ENCODE results near the gene RFX3.
"Not testable (repeated sequence)": the region's sequence is repeated elsewhere in the genome, so short reads cannot be mapped to it uniquely, and the experiment has no call there.

The RFX3 gene

DNA sequence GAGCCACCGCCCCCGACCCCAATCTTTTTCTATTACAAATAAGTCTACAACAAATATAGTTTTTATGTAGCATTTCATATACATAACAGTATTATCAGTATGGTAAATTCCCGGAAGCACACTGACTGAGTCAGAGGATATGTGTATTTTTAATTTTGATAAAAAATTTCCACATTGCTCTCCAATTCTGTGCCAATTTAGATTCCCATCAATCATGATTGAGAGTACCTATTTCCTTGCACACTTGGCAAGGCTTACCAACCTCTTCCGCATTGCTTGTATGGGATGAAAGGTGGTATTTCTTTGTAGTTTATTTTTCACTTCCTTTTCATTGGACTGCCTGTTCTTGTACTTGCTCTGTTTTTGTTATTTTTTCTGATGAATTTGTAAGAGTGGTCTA is 204.6 kb downstream of the RFX3 start:
- no peak for DNase-seq (ENCODE audit: low spot score)
- H3K36me3 Mint-ChIP-seq (ENCODE audit: low read depth) = no peaks in the 10 kb centered on the region
- H3K4me3 Mint-ChIP-seq = no peak overlapping the region
- no peaks in the 10 kb centered on the region for H3K27me3 Mint-ChIP-seq (ENCODE audit: low read depth)
- H3K9me3 Mint-ChIP-seq = peaks cover 3% of the 10 kb centered on the region
- H3K27ac Mint-ChIP-seq = no peak overlapping the region
- no peaks in the 10 kb centered on the region for H3K4me1 Mint-ChIP-seq (ENCODE audit: low read depth)

GRCh38 chr9:3312595-3312994 is 213.2 kb downstream of the RFX3 start:
- H3K36me3 Mint-ChIP-seq (ENCODE audit: low read depth); H3K4me1 Mint-ChIP-seq (ENCODE audit: low read depth); H3K27me3 Mint-ChIP-seq (ENCODE audit: low read depth); H3K9me3 Mint-ChIP-seq; DNase-seq (ENCODE audit: low spot score); H3K4me3 Mint-ChIP-seq; H3K27ac Mint-ChIP-seq: not testable (repeated sequence)

- Mint-ChIP-seq H3K9me3 (peaks cover 4% of the 10 kb centered on the region), H3K27me3 (ENCODE audit: low read depth) (no peaks in the 10 kb centered on the region), H3K36me3 (ENCODE audit: low read depth) (peaks cover 4% of the 10 kb centered on the region), H3K4me1 (ENCODE audit: low read depth) (no peaks in the 10 kb centered on the region), H3K4me3 (no peak overlapping the region), H3K27ac (no peak overlapping the region)
- no peak for DNase-seq (ENCODE audit: low spot score)
Measured at GRCh38 chr9:3308609-3309008, 217.2 kb downstream of the RFX3 start.

DNA sequence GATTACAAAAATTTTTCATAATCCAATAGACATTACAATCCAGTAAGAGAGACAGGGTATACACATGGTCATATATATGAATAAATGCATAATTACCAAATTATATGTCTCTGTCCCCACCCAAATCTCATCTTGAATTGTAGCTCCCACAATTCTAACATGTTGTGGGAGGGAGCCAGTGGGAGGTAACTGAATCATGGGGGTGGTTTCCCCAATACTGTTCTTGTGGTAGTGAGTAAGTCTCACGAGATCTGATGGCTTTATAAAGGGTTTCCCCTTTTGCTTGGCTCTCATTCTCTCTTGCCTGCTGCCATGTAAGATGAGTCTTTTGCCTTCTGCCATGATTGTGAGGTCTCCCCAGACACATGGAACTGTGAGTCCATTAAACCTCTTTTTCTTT is 221.4 kb downstream of the RFX3 start:
- not testable (repeated sequence) for H3K4me3 Mint-ChIP-seq; H3K36me3 Mint-ChIP-seq (ENCODE audit: low read depth); DNase-seq (ENCODE audit: low spot score); H3K9me3 Mint-ChIP-seq; H3K27me3 Mint-ChIP-seq (ENCODE audit: low read depth); H3K27ac Mint-ChIP-seq; H3K4me1 Mint-ChIP-seq (ENCODE audit: low read depth)

- H3K4me1 Mint-ChIP-seq (ENCODE audit: low read depth) = no peaks in the 10 kb centered on the region
- no peak overlapping the region for H3K4me3 Mint-ChIP-seq
- no peaks in the 10 kb centered on the region for H3K27me3 Mint-ChIP-seq (ENCODE audit: low read depth)
- DNase-seq (ENCODE audit: low spot score) = no peak
- no peaks in the 10 kb centered on the region for H3K9me3 Mint-ChIP-seq
- H3K27ac Mint-ChIP-seq = no peak overlapping the region
- no peaks in the 10 kb centered on the region for H3K36me3 Mint-ChIP-seq (ENCODE audit: low read depth)
Measured at GRCh38 chr9:3299872-3300271, 225.9 kb downstream of the RFX3 start.

GRCh38 chr9:3296536-3296935 is 229.3 kb downstream of the RFX3 start:
- no peaks in the 10 kb centered on the region for H3K27me3 Mint-ChIP-seq (ENCODE audit: low read depth)
- H3K4me3 Mint-ChIP-seq = no peak overlapping the region
- H3K27ac Mint-ChIP-seq = no peak overlapping the region
- H3K9me3 Mint-ChIP-seq = no peaks in the 10 kb centered on the region
- H3K36me3 Mint-ChIP-seq (ENCODE audit: low read depth) = peaks cover under 1% of the 10 kb centered on the region
- H3K4me1 Mint-ChIP-seq (ENCODE audit: low read depth) = no peaks in the 10 kb centered on the region
- DNase-seq (ENCODE audit: low spot score) = no peak

DNA sequence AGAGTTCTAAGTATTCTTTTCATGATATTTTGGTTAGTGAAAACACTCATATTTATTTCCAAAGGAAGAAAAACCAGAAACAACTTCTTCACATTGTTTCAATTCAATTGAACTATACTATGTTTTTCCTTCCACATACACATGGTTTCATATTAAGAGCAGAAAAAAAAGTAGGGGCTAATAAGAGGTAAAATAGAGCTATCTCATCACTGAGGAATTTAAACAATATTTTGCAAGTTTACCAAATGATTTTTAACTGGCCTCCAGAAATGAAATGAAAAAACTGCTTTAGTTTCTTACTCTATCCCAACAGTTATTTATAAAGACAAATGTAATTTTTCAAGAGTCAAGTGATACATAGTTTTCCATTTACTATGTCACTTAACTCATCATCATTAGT is 233.5 kb downstream of the RFX3 start:
- no peak overlapping the region for H3K27ac Mint-ChIP-seq
- H3K27me3 Mint-ChIP-seq (ENCODE audit: low read depth) = no peaks in the 10 kb centered on the region
- H3K4me1 Mint-ChIP-seq (ENCODE audit: low read depth) = no peaks in the 10 kb centered on the region
- no peak overlapping the region for H3K4me3 Mint-ChIP-seq
- DNase-seq (ENCODE audit: low spot score) = no peak
- peaks cover 16% of the 10 kb centered on the region for H3K36me3 Mint-ChIP-seq (ENCODE audit: low read depth)
- H3K9me3 Mint-ChIP-seq = no peaks in the 10 kb centered on the region

DNA sequence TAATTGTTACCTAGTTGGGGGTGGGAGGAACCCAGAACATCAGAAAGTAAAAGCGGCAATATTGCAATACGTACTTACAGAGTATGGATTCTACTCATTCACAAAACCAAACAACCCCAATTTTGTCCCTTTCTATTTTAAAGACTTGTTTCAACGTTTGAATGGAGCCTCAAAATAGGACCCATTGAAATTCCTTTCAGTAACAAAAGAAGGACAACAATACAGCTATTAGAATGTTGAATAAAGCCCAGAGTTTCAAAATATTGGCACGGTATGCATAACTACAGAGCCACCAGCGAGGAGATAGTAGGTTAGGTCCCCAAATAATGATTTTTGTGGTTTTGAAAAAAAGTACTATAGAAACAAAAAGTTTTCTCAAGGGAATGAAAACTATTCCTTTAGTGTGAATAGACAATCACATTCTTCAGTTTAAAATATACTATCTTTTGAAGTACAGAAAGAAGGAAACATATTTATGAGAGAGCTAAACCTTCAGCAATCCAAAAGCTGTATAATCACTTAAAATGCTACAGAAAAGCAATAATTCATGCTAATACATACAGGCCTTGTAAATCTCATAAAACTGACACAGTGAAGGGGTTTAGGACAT is 235.5 kb downstream of the RFX3 start:
- no peak overlapping the region for H3K27ac Mint-ChIP-seq
- no peaks in the 10 kb centered on the region for H3K27me3 Mint-ChIP-seq (ENCODE audit: low read depth)
- no peaks in the 10 kb centered on the region for H3K9me3 Mint-ChIP-seq
- H3K4me1 Mint-ChIP-seq (ENCODE audit: low read depth) = no peaks in the 10 kb centered on the region
- no peak for DNase-seq (ENCODE audit: low spot score)
- H3K36me3 Mint-ChIP-seq (ENCODE audit: low read depth) = peaks cover 18% of the 10 kb centered on the region
- H3K4me3 Mint-ChIP-seq = no peak overlapping the region

GRCh38 chr9:3288686-3289085 is 237.1 kb downstream of the RFX3 start:
- peaks cover 18% of the 10 kb centered on the region for H3K36me3 Mint-ChIP-seq (ENCODE audit: low read depth)
- no peaks in the 10 kb centered on the region for H3K27me3 Mint-ChIP-seq (ENCODE audit: low read depth)
- H3K27ac Mint-ChIP-seq = no peak overlapping the region
- no peaks in the 10 kb centered on the region for H3K9me3 Mint-ChIP-seq
- H3K4me1 Mint-ChIP-seq (ENCODE audit: low read depth) = no peaks in the 10 kb centered on the region
- no peak overlapping the region for H3K4me3 Mint-ChIP-seq
- DNase-seq (ENCODE audit: low spot score) = no peak

GRCh38 chr9:3285365-3286161 is 240.2 kb downstream of the RFX3 start:
- Mint-ChIP-seq H3K9me3 (no peaks in the 10 kb centered on the region), H3K4me3 (no peak overlapping the region), H3K27me3 (ENCODE audit: low read depth) (no peaks in the 10 kb centered on the region), H3K36me3 (ENCODE audit: low read depth) (peaks cover 13% of the 10 kb centered on the region), H3K4me1 (ENCODE audit: low read depth) (no peaks in the 10 kb centered on the region), H3K27ac (no peak overlapping the region)
- no peak for DNase-seq (ENCODE audit: low spot score)

DNA sequence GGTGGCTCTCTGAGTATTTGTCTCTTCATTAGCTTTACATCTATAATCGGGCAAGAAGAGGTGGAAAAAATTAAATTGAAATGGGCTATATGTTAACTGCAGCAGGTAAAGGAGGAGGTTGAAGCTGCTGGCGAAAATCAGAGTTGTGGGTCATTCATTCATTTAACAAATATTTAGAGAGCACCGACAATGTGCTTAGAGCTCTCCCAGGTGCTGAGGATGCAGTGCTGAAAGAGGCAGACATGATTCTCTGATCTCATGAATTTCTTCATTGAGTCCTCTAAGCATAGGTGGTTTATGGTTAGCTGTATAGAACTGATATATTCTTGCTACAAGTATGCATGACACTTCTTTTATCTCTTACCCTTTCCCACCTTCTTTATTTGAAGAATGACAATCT is 243.4 kb downstream of the RFX3 start:
- H3K27ac Mint-ChIP-seq = no peak overlapping the region
- peaks cover 1% of the 10 kb centered on the region for H3K4me1 Mint-ChIP-seq (ENCODE audit: low read depth)
- H3K27me3 Mint-ChIP-seq (ENCODE audit: low read depth) = no peaks in the 10 kb centered on the region

GRCh38 chr9:3281399-3281798 is 244.4 kb downstream of the RFX3 start:
- Mint-ChIP-seq H3K4me3 (no peak overlapping the region), H3K4me1 (ENCODE audit: low read depth) (peaks cover 4% of the 10 kb centered on the region), H3K27me3 (ENCODE audit: low read depth) (no peaks in the 10 kb centered on the region), H3K9me3 (no peaks in the 10 kb centered on the region), H3K36me3 (ENCODE audit: low read depth) (peaks cover 1% of the 10 kb centered on the region), H3K27ac (no peak overlapping the region)
- no peak for DNase-seq (ENCODE audit: low spot score)

More for the DNA sequence above, 243.4 kb downstream of the RFX3 start:
- no peaks in the 10 kb centered on the region for H3K9me3 Mint-ChIP-seq
- peaks cover 4% of the 10 kb centered on the region for H3K36me3 Mint-ChIP-seq (ENCODE audit: low read depth)
- no peak overlapping the region for H3K4me3 Mint-ChIP-seq
- DNase-seq (ENCODE audit: low spot score) = no peak

DNA sequence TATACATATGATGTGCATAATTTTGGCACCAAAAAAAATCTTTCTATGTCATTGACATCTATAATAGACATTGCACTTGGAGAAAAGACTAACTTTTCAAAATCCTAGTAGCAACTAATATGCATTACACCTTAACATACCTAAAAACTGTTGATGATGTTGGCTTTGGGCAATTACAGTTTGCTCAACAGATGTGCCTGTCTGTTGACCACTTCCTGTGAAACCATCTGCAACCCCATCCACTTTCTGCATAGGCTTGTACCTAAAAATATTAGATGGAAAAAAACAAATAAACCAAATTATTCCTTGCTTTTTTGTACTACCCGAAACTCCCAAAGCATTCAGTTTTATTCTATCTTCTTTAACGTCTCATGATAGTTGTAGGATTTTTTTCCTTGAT is 248.6 kb downstream of the RFX3 start:
- no peaks in the 10 kb centered on the region for H3K27me3 Mint-ChIP-seq (ENCODE audit: low read depth)
- peaks cover 4% of the 10 kb centered on the region for H3K36me3 Mint-ChIP-seq (ENCODE audit: low read depth)
- peaks cover 4% of the 10 kb centered on the region for H3K4me1 Mint-ChIP-seq (ENCODE audit: low read depth)
- DNase-seq (ENCODE audit: low spot score) = no peak
- no peak overlapping the region for H3K4me3 Mint-ChIP-seq
- H3K9me3 Mint-ChIP-seq = no peaks in the 10 kb centered on the region
- H3K27ac Mint-ChIP-seq = no peak overlapping the region

DNA sequence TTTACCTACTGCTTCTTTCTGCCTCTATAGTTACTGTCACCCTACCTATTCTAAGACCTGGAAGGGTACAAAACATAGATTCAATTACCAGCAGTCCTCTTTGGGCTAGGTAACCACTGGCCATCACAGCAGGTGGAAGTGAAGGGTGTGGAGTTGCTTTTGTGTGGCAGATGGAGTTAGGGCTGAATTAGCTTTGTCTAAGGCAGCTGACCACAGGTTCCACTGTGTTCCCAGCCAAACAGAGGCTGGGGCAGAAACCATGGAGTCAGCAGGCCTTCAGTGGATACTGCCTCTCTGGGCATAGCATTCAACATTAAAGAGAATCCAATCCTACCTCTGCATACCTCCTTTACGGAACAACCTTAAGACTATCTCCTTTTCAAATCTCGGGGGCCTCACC is 254.2 kb downstream of the RFX3 start:
- H3K4me1 Mint-ChIP-seq (ENCODE audit: low read depth) = peaks cover 1% of the 10 kb centered on the region
- DNase-seq (ENCODE audit: low spot score) = no peak
- H3K36me3 Mint-ChIP-seq (ENCODE audit: low read depth) = peaks cover 17% of the 10 kb centered on the region
- no peak overlapping the region for H3K4me3 Mint-ChIP-seq
- no peak overlapping the region for H3K27ac Mint-ChIP-seq
- H3K9me3 Mint-ChIP-seq = no peaks in the 10 kb centered on the region
- no peaks in the 10 kb centered on the region for H3K27me3 Mint-ChIP-seq (ENCODE audit: low read depth)

GRCh38 chr9:3271157-3271556 is 254.6 kb downstream of the RFX3 start:
- Mint-ChIP-seq H3K27ac (no peak overlapping the region), H3K36me3 (ENCODE audit: low read depth) (peaks cover 17% of the 10 kb centered on the region), H3K4me3 (no peak overlapping the region), H3K9me3 (no peaks in the 10 kb centered on the region), H3K4me1 (ENCODE audit: low read depth) (peaks cover 1% of the 10 kb centered on the region), H3K27me3 (ENCODE audit: low read depth) (no peaks in the 10 kb centered on the region)
- no peak for DNase-seq (ENCODE audit: low spot score)

All from T-helper 2 cell treated with Interferon-gamma antibody and Interleukin-4, amounts not matched to agents 5 μg/mL and 100 μg/mL, for 36 hours (primary cell).